Medulla oblongata (tissue), 1 donor: Measurements from ENCODE around the gene SERPINB5.

Experiments used
- DNase-seq: peaks from one replicate; pipeline ENCODE4 v3.0.0-alpha.2; 2015; ENCODE audit errors: extremely low spot score

SERPINB5 gene

DNA sequence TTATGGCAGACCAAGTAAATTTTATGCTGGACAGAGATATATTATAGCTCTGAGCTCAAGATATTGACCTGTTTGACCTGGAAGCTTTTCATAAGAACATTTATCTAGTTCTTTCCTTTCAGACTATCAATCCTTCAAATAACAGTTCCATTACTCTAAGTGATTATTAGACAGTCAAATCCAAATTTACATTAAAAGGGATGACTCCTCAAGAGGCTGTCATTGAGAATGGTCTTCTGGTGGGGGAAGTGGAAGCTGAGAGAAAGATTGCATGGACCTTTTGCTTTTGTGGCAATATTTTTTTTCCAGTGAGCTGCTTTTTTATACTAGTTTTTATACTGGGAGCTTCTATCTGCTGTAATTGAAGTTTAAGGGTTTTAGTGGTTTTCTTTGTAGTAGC lies 50.5 kb downstream of the SERPINB5 start:
- DNase-seq: no peak

DNA sequence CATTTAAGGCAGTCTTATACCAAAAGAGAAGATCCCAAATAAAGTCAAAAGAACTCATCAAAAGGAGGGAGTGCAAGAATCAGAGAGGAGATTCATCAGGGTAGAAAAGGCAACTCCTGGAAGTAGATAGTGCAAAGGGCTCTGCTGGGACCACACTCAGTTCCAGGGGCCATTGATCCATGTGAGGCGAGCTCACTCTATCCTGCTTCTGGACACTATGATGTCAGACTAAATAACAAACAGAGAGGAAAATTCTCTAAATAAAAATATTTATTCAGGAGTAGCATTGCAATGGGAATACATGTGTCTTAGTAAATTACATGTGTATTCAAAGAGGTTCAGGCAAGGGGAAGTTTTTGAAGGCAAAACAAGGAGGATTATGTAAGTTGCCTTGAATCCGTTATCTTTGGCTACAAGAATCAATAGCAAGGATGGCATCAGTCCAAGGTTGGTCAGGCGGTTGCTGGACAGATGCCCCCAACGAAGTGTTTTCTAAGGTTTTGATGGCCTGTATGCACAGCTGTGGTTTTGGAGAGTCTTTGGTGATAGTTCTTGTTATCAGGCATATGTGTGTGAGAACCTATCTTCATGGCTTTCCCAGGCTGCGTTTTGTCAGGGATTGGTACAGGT lies 52.2 kb downstream of the SERPINB5 start:
- no peak for DNase-seq

DNA sequence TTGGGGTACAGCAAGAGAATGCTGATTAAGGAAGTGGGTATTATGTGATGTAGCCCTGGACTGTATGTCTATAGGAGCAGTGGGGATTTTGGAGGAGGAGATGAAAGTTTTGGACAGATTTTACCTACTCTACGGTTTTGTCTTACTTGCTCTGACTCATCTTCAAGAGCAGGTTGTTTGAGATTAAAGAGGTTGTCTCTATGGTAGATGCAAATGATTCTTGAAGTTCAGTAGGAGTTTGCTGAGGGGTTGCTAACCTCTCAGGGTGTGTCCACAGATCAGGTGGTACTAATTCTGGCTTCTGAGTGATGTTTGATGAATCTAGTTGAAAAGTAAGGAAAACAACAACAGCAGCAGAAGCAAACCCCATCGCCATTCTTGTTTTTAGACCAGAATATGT lies 55.7 kb downstream of the SERPINB5 start:
- no peak for DNase-seq

DNA sequence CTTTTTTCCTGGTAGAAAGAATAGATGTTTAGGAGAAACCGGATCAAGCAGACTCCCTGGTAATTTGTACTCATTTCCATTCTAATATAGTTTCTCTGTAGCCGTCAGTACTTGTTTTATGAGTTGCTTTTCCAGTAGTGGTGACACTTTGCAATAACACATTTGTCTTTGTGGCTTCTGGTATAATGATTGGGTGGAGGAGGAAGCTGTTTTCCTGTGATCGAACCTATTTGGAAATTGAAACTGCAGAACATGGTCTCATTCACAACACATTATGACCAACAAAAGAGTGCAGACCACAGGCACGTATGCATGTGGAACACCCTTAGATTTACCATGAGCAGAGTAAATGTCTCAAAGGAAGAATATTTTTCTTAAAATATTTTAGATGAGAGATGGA lies 57.9 kb downstream of the SERPINB5 start:
- DNase-seq: no peak

DNA sequence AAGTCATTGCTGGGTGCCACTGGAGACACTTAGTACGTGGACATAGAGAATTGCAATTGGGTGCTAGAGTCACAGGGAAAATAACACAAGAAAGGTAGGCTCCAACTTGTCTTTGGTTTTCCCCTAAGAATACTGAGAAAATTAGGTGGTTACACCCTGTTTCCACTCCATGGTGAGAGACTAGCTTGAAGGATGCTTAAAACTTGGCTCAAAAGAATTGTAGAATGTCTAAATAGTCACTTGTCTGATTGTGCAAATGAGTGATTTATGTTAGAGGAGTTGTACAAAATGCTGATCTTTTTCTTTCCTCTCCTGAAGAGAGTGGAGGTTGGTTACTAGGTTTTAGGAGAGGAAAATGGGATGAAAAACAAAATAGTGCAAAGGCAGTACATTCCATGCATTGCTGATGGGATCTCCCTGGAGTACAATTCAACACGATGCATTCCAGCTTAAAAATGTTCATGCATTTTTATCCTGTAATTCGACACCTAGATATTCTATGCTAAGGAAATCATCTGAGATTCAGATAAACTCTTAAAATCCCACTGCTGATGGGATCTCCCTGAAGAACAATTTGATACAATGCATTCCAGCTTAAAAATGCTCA lies 63.2 kb downstream of the SERPINB5 start:
- DNase-seq: no peak

DNA sequence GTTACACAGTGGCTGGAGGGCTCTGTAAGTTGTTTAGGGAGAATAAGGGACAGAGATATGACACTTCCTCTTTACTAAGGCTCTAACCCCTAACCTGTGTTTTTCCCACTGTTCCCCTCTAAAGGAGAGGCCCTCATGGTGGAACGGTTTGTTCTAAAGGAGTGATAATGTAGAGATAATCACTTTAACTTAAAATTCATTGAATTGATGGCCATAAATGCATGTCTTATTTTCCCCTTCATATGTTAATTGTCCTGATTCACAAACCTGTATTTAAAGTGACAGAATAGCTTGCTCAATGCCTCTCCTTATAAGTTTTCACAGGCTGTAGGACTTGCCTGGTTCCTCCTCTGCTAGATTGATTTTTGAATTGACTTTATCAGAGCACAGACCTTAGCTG lies 65.3 kb downstream of the SERPINB5 start, which contains the start of gene SERPINB12:
Gene SERPINB12 (plus strand): TSS at position 301 of the 400 bp plus-strand sequence. CDS start 13,791 bp downstream, outside the sequence.
- no peak for DNase-seq

DNA sequence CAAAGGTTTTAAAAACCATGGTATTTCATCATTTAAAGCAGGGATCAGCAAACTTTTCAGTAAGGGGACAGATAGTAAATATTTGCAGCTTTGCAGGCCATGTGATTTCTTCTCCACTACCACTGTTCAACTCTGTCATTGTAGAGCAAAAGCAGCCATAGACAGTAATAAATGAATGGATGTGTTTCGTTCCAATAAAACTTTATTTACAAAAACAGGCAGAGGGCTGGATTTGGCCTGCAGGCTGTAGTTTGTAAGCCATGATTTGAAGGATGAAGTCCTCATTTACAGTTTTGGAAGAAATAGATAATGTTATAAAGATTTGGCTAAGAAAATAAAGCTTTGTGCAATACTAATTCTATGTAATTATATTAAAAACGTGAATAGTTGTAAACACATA lies 67.3 kb downstream of the SERPINB5 start:
- DNase-seq: no peak

DNA sequence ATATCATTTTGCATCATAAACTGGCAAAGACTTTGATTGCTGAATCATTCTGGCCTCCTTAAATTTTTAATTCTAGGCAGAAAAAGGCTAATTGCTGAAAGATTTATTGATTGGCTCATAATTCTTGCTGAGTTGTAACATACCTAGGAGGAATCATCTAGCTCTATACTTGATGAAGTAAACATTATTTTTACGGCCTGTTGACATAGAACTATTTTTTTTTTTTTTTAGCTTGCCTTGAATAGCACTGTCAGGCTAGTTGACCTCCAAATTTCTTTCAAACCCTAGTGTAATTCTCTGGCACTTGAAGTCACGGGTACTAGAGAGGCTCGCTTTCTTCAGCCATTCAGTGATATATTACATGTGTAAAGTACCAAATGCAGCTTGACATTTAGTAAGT lies 68.2 kb downstream of the SERPINB5 start:
- DNase-seq: no peak

DNA sequence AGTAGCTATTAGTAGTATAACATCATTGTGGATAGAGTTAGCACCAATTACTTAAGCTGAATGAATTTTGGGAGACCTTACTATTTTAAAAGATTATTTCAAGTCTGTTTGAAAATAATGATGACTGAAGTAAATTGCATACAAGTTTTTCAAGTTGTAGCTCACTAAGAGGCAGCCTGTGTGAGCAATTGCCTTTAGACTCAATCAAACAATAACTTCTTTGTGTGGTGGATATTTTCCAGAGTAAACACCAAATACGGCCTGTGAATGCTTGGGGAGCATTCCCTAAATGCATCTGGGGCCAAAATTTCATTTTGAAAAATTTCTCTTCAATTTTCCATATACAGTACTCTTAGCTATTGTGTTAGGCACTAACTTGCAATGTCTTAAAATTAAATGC lies 73.3 kb downstream of the SERPINB5 start:
- peak; percentile 13 for DNase-seq

DNA sequence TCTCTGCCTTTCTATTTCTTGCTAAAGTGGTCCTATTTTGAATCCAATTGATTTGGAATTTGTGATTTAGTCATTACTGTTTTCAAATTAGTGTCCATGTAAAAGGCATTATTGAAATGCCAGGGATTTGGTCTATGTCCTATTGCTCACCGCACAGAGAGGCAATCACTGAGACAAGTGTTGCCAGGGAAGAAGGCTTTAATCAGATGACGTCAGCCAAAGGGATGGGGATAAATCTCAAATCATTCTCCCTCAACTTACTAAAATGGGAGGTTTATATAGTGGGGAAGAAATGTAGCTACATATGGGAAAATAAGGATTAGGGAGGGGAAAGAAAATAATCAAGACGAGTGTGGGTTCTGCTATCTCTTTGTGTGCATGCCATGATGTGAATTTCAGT lies 75.0 kb downstream of the SERPINB5 start:
- no peak for DNase-seq

DNA sequence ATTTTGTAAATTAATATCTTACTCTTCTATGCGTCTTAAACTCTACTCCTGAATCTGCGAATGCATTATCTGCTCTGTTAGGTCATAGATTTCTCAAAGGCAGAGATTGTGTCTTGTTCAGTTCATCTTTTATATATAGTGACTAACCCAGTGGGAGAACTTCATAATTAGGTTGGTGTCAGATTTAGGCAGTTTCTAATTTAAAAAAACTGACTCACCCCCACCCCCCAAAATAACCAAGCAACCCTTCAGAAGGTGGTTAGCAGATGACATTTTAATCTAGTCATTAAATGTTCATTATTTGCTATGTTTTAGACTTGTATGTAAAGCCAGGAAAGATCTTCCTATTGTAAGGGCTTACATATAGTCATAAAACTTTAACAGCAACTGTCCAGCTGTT lies 75.8 kb downstream of the SERPINB5 start:
- DNase-seq: no peak

DNA sequence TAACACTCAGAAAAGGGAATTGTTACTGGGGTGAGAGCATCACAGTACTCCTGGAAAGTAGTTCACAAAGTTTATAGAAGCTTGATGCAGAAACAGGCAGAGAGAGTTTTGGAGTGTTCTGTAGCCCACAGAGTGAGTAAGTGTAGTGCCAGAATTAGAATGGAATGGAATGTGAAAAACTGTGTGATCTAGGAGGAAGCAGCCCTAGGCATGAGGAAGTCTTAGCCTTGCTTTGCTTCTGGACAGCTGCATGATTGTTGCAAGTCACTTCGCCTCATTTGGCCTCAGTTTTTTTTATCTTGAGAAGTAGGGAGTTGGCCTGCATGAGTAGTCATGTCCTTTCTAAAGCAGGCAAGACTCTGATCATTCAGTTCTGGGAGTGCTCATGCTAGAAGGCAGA lies 76.3 kb downstream of the SERPINB5 start:
- peak; percentile 50 for DNase-seq
